GM19351 (cell line): ENCODE measurements around the gene OR51B5.
"Not testable (repeated sequence)": the region's sequence is repeated elsewhere in the genome, so short reads cannot be mapped to it uniquely, and the experiment has no call there.

Experiments
- ATAC-seq: cut with Tn5 transposase; IDR thresholded peaks from one replicate; pipeline ENCODE4 v1.9.1; 2021; ENCODE audit warnings: mild to moderate bottlenecking, moderate library complexity; ENCODE audit not compliant: unreplicated experiment

Gene OR51B5

GRCh38 chr11:5336331-5336730 lies 7.0 kb downstream of the OR51B5 start:
- no peak for ATAC-seq

- ATAC-seq = no peak
Measured at GRCh38 chr11:5335170-5335569, 8.2 kb downstream of the OR51B5 start.

GRCh38 chr11:5324197-5324596 lies 19.1 kb downstream of the OR51B5 start, which contains the start of gene OR51B2:
OR51B2 (minus strand) TSS chr11:5324297; CDS start chr11:5324297, 0 bp downstream.
- ATAC-seq = no peak

DNA sequence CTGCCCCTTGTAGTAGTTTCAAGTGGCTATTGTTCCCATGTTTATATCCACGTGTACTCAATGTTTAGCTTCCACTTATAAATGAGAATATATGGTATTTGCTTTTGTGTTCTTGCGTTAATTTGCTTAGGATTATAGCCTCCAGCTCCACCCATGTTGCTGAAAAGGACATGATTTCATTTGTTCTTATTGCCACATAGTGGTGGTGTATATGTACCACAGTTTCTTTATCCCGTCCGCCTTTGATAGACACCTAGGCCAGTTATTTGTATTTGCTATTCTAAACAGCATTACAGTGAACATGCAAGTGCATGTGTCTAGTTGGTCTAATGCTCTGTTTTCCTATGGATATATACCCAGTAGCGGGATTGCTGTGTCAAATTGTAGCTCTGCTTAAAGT lies 26.0 kb downstream of the OR51B5 start:
- no peak for ATAC-seq

- ATAC-seq = not testable (repeated sequence)
Measured at GRCh38 chr11:5313326-5314023, 29.8 kb downstream of the OR51B5 start.

DNA sequence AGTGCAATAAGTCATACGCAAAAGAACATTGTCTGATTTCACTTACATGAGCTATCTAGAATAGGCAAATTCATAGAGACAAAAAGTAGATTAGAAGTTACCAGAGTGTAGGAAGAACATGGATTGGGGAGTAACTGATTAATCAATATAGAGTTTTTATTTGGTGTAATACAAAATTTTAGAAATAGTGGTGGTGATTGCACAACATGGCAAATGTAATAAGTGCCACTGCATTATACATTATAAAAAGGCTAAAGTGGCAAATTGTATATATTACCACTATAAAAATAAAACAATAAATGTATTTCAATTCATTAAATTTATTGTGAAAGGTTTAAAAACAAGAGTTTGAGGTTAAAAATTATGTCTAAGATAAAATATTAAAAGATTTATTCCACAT lies 32.9 kb downstream of the OR51B5 start:
- ATAC-seq = no peak

GRCh38 chr11:5307256-5308019 lies 35.9 kb downstream of the OR51B5 start:
- ATAC-seq = no peak

- no peak for ATAC-seq
Measured at GRCh38 chr11:5304046-5304445, 39.3 kb downstream of the OR51B5 start.

DNA sequence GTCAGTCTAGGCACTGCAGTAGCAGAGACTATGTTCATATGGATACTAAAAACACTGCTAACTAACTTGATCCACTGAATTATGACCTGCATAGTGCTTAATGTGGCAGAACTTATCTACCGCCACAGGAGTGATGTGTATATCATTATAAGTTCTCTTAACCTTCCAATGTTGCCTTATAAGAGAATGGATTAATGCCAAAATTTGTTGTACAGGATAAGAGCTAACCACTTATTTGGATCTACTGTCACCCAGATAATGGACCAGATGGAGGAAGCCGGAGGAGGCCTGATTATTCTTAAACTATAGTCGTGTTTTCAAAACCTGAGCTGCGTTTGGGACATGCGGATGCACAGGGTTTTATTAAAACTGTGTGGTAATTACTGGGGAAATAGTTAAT lies 39.7 kb downstream of the OR51B5 start:
- no peak for ATAC-seq

GRCh38 chr11:5301846-5302245 lies 41.5 kb downstream of the OR51B5 start, which contains the start of gene OR51B4:
OR51B4 (minus strand) TSS chr11:5301946; CDS start chr11:5301946, 0 bp downstream.
- ATAC-seq = no peak

DNA sequence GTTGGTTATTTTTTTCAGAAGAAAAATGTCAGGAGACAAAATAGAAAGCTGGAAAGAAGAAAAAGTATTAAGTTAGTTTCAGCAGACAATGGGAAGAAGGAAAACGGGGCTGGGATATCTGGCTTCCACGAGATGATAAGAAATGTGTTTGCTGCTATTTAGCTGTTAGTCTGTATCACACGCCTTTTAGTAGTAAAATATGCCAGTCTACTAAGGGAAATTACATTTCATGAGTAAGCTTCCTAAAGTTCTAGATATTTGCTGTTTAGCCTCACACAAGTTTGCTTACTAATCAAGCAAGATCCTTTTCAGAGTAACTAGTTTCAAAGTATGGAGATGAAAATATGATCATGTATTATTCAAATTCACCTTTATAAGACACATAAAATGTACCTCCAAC lies 43.1 kb downstream of the OR51B5 start:
- no peak for ATAC-seq

DNA sequence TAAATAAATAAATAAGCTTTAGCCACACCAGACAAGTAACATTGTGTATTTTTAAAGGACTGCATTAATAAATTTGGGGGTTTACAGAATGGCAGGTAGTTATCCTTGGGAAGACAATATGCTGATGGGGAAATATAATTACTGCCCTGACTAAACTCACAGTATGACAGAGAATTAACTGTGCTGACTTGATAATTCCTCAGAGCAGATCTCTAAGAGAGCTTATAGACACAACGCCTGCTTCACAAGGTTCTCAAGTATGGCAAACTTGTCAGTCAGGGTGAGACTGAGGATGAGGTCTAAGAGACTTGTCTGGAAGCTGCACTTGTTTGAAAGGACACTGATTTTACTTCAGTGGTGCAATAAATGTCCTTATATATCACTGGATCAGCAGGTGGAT lies 44.9 kb downstream of the OR51B5 start:
- ATAC-seq = no peak

DNA sequence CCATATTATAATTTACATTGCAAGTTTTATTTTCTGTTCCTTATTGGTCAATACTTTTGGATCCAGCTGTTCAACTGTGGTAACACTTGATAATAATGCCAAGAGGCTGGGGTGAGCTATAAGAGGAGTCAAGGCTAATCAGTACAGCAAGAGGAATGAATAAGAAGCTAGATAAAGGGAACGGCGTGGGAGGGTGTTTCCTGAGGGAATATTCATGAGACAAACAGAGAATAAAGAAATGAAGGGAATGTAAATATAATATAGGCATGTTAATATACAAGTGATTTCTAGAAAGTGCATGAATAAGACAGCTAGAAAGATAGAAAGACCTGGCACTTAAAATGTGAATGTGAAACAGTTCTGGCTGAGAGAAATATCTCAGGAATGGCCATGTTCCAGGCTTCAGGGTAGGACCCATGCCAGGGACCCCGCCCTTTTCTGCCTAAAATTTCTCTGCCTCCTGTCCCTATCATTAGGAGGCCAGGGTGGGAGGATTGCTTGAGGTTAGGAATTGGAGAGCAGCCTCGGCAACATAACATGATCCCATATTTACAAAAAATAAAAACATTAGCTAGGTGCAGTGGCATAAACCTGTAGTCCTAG lies 45.5 kb downstream of the OR51B5 start:
- ATAC-seq = no peak

- not testable (repeated sequence) for ATAC-seq
Measured at GRCh38 chr11:5294342-5294995, 48.9 kb downstream of the OR51B5 start.

GRCh38 chr11:5293028-5293427 lies 50.3 kb downstream of the OR51B5 start:
- no peak for ATAC-seq
